B cell (primary cell): ENCODE data around the gene GOLT1B.

ENCODE experiments used
- EZH2 ChIP-seq: IDR thresholded peaks from 2 replicates; pipeline ENCODE4 v1.6.1; 2012; ENCODE audit warnings: borderline replicate concordance, low read depth, mild to moderate bottlenecking, moderate library complexity, low read length; ENCODE audit not compliant: insufficient read depth, poor library complexity, severe bottlenecking
- TF ChIP-seq, protein P1 (sequence below): fragments of 200-600 bp; IDR thresholded peaks from one replicate; pipeline ENCODE4 v1.8.0; 2022; ENCODE audit warnings: antibody characterized with exemption, mild to moderate bottlenecking

DNA sequence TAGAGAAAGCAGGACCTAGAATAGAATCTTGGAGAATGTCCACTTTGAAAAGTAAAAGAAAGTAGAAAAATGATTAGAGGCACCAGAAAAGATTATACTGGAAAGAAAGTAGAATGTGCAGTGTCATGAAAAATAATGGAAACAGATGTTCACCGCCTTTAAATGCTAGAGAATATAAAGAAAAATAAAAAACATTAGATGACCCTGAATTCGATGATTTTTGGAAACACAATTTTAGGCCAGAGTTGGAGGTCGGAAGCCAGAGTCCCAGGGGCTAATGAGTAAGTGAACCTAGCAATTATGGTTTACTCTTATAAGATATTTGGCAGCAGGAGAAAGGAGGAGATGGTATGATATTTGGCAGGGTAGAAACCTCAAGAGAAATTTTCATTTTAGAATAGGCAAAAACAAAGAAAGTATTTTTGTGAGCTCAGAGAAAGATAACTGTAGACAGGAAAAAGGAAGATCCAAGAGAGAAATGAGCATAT lies 65.4 kb downstream of the GOLT1B start:
- TF ChIP-seq, protein P1, sequence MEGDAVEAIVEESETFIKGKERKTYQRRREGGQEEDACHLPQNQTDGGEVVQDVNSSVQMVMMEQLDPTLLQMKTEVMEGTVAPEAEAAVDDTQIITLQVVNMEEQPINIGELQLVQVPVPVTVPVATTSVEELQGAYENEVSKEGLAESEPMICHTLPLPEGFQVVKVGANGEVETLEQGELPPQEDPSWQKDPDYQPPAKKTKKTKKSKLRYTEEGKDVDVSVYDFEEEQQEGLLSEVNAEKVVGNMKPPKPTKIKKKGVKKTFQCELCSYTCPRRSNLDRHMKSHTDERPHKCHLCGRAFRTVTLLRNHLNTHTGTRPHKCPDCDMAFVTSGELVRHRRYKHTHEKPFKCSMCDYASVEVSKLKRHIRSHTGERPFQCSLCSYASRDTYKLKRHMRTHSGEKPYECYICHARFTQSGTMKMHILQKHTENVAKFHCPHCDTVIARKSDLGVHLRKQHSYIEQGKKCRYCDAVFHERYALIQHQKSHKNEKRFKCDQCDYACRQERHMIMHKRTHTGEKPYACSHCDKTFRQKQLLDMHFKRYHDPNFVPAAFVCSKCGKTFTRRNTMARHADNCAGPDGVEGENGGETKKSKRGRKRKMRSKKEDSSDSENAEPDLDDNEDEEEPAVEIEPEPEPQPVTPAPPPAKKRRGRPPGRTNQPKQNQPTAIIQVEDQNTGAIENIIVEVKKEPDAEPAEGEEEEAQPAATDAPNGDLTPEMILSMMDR: no peak
- no peak for TF ChIP-seq EZH2
